Stimulated activated CD8-positive, alpha-beta memory T cell treated with anti-CD3 and anti-CD28 coated beads, Interleukin-4, amount 100 ng/mL, for 4 hours (primary cell): ENCODE measurements around the gene SPAG6.

ENCODE experiments used
- DNase-seq, 2 donors: peaks; one replicate each; pipeline ENCODE4 v3.0.0-alpha.2; 2020; ENCODE audit warnings: low read depth in 2 of 2, low spot score in 1 of 2

Gene SPAG6

GRCh38 chr10:22458272-22459038 is 113.2 kb downstream of the SPAG6 start:
- DNase-seq = no peak

- DNase-seq = no peak
These were observed 114.2 kb downstream of the SPAG6 start for GRCh38 chr10:22459496-22459895.

DNA sequence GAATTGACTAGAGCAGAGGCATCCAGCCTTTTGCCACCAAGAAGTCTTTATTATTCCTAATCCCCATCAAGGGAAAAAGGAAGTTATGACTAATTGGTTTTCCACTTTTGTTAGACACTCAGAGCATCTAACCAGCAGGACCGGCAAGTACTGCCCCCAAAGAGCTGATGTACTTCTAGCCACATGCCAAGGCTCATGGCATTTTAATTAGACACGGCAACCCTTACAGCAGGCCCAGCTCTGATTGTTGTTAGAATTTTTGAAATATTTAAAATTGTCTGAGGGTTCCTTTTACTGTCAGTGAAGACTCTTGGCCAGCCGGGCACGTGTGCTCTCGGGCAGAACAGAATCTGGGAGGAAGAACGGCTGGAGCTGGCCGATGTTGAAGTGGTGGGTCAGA is 114.8 kb downstream of the SPAG6 start:
- DNase-seq = no peak

DNA sequence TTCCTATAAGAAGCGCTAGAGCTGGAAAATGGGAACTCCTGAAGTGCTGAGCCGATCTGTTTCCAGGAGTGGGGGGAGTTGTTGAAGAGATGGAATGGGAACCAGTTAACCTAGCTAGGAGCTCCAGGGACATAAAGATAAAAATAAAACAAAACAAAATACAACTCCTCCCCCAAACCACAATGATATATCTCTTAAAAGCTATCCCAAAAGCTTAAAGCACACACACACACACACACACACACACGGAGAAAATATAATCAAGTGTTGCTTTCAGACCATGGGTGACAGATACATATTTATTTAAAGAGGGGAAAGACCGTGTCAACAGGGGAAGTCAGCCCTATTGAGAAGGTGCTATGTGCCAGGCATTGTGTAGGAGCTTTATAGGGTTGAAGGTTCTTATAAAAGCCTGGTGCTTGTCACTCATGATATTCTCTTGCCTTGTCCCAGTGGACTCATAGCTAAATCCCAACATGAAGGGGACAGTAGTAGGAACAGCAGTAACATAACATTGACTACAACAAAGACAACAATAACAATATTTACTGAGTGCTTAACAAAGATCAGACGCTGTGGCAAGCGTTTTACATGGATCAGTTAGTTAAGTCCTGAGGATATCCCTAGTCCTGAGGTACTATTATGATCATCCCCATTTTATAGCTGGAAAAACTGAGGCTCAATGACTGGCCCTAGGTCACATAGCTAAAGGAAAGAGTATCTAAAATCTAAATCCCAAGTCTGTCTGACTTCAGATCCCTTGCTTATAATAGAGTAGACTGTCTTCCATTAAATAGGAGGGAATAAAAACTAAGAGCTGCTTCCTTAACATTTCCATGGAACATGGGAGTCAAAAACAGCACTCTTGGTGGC is 115.5 kb downstream of the SPAG6 start:
- DNase-seq = no peak

DNA sequence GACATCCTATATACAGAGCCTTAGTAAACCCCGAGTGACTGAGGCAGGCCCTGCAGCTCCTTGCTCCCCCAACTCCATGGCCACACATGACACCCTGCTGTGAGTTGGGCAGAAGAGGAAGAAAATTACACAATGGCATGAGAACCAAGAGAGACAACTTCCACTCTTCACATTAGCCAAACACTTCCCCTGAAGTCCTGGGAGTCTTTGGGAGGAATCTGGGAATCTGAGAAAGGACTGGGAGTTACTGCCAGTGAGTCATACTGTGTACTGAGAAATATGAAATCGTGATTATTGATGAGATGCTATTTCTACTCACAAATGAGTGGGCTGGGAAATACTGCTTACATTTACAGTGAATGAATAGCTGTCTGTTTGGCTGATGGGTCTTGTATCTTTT is 116.6 kb downstream of the SPAG6 start:
- no peak for DNase-seq

- no peak for DNase-seq
These were observed 118.0 kb downstream of the SPAG6 start for GRCh38 chr10:22463255-22463654.

DNA sequence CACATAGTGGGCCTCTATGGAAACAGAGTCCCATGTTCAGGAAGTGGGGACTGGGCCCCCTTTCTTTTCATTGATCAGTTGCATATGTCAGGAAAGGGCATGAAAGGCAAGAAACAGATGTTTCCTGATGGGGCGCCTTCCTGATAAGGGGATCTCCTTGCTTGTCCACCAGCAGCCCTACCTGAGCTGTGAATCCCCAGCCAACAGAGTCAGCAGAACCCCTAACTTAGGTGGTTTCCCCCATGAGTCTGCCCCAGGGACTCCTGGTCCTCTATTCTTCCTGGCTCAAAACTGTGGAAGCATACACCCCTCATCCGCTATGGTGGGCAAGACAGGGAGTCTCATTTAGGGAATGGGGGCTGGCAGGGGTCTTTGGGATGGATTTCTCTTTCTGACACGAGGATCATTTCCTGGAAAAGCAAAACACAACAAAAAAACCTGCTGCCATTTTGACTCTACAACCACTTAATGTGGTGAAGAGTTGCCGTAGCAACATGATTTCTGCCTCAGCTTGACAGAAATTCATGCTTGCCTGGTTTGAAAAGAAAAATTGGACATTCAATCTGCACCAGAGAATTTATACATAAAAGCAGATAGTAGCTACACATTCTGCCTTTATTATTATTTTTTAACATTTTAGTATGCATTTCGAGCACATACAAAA is 119.8 kb downstream of the SPAG6 start:
- no peak for DNase-seq

GRCh38 chr10:22466763-22467334 is 121.6 kb downstream of the SPAG6 start:
- DNase-seq = no peak
